ENCODE data around the gene SPAG17. TPM values are rescaled to one million over a fixed set of nuclear protein-coding genes. Genes with fewer than 3 reads are reported as not detected.

The SPAG17 gene
- total and polyA plus RNA-seq, 2 experiments from 2014 or later: 0.42 to 1.2 TPM

DNA sequence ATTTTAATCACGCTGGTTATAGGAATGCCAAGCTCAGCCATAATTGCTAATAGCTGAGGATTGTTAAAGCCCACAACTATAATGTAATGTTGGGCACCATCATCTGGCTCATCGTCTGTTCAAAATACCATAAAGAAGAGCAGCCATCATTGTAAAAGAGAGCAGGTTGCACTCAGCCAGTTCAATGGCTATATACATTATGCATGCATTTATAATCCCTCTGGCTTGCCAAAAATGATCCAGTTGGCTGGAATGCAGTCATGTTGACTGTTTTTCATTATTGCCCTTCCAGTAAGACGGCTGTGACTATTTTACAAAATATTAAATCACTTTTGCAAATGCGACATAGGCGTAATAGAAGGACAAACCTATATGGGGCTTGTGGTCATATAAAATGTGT is 85.3 kb downstream of the SPAG17 start:
- Histone ChIP-seq H3K36me3 (no peaks in the 10 kb centered on the region), H3K9me3 (ENCODE audit: low read depth) (no peaks in the 10 kb centered on the region), H3K4me1 (ENCODE audit: low read depth) (no peaks in the 10 kb centered on the region), H3K4me3 (no peak overlapping the region), H3K27me3 (no peaks in the 10 kb centered on the region), H3K27ac (no peak overlapping the region)
- DNase-seq (ENCODE audit: low read depth in 1 of 2, low spot score in 1 of 2): no peak
- TF ChIP-seq, protein P1, sequence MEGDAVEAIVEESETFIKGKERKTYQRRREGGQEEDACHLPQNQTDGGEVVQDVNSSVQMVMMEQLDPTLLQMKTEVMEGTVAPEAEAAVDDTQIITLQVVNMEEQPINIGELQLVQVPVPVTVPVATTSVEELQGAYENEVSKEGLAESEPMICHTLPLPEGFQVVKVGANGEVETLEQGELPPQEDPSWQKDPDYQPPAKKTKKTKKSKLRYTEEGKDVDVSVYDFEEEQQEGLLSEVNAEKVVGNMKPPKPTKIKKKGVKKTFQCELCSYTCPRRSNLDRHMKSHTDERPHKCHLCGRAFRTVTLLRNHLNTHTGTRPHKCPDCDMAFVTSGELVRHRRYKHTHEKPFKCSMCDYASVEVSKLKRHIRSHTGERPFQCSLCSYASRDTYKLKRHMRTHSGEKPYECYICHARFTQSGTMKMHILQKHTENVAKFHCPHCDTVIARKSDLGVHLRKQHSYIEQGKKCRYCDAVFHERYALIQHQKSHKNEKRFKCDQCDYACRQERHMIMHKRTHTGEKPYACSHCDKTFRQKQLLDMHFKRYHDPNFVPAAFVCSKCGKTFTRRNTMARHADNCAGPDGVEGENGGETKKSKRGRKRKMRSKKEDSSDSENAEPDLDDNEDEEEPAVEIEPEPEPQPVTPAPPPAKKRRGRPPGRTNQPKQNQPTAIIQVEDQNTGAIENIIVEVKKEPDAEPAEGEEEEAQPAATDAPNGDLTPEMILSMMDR (IDR thresholded peaks at IDR 0.05; ENCODE audit: low read depth, low read length): no peak

DNA sequence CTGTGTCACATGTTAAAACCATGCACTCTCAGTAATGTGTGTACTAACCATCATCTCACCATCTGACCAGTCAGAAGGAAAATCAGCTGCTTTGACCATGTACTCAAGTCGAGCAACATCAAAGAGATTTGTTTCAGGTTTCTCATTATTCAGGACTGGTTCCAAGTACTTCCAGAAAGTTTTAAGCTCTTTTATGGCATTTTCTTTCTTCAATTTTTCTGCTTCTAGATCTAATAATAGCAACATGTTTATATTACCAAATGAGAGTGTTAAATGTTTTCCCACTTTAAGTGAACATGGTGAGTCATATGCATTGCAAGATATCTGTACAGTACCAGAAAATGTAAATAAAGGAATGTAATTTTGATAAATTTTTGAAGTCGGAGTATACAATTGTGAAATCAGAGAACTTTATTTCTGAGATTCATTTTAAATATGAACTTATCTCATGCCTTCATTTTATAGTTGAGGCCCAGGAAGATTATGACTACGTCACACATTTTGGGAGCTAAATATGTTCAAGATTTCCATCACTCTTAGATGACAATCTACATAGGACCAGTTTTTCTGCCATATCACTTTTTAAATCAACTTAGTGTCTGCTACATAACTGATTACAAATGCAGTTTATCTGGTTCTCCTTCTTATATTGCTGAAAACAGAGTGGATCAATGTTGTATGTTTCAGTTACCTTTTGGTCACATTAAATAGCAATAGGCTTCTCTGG is 87.2 kb downstream of the SPAG17 start:
- H3K27me3 ChIP-seq: peaks cover 2% of the 10 kb centered on the region
- TF ChIP-seq, protein P1 (IDR thresholded peaks at IDR 0.05; ENCODE audit: low read depth, low read length): no peak
- H3K9me3 ChIP-seq (ENCODE audit: low read depth): no peaks in the 10 kb centered on the region
- no peaks in the 10 kb centered on the region for H3K4me1 ChIP-seq (ENCODE audit: low read depth)
- H3K27ac ChIP-seq: no peak overlapping the region
- DNase-seq (ENCODE audit: low read depth in 1 of 2, low spot score in 1 of 2): no peak
- no peak overlapping the region for H3K4me3 ChIP-seq
- no peaks in the 10 kb centered on the region for H3K36me3 ChIP-seq

DNA sequence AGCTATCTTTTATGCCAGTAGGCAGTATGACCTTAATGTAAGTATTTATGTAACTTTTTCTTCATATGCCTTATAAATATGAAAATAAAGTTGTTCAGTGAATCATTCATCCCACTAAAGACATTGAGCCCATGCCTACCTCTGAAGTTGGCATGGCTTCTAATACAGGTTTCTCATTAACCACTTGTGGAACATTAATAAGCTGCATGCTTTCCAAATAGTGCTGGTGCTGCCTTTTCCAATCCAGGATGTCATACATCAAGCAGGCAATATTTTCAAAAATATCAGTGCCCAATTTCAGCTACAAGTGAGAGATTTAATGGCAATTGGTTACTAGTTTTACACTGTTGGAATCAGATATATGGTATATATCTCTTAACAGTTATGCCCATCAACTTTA is 92.0 kb downstream of the SPAG17 start:
- Histone ChIP-seq H3K27me3 (peaks cover 2% of the 10 kb centered on the region), H3K27ac (no peak overlapping the region), H3K4me3 (no peak overlapping the region), H3K36me3 (no peaks in the 10 kb centered on the region), H3K4me1 (ENCODE audit: low read depth) (no peaks in the 10 kb centered on the region), H3K9me3 (ENCODE audit: low read depth) (no peaks in the 10 kb centered on the region)
- DNase-seq (ENCODE audit: low read depth in 1 of 2, low spot score in 1 of 2): no peak
- TF ChIP-seq, protein P1 (IDR thresholded peaks at IDR 0.05; ENCODE audit: low read depth, low read length): no peak

DNA sequence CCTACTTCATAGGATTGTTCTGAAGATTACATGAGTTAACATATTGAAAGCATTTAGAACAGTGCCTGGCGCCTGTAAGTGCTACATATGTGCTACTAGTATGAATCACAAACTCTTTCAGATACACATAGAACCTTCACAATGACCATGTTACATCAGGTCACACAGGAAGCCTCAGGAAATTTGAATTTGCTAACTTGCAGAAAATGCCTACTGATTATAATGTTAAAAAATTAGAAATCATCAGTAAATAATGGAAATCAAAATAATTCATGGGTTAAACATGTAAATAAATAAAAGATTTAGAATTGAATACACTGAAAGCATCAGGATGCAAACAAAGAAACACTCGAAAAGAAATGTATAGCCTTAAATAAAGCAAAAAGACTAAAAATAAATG is 94.9 kb downstream of the SPAG17 start:
- DNase-seq (ENCODE audit: low read depth in 1 of 2, low spot score in 1 of 2): no peak
- no peak overlapping the region for H3K4me3 ChIP-seq
- no peaks in the 10 kb centered on the region for H3K9me3 ChIP-seq (ENCODE audit: low read depth)

DNA sequence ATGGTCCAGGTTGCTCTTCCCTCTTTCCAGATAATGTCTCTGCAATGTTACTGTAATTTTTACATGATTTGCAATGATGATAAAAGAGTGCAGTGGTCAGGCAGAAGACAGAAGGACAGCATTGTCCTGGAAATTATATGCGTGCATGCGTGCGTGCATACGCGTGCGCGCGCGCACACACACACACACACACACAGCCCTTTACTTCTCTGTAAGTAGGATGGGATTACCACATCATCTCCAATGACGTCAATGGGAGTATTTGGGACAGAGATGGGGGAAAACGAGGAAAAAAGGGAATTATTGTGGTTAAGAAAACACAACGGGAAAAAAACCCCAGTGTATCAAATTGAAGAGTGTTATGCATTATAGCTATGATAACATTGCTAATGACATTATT is 99.7 kb downstream of the SPAG17 start:
- Histone ChIP-seq H3K4me3 (no peak overlapping the region), H3K9me3 (ENCODE audit: low read depth) (no peaks in the 10 kb centered on the region), H3K36me3 (no peaks in the 10 kb centered on the region), H3K4me1 (ENCODE audit: low read depth) (no peaks in the 10 kb centered on the region), H3K27me3 (no peaks in the 10 kb centered on the region), H3K27ac (no peak overlapping the region)
- DNase-seq (ENCODE audit: low read depth in 1 of 2, low spot score in 1 of 2): no peak
- TF ChIP-seq, protein P1 (IDR thresholded peaks at IDR 0.05; ENCODE audit: low read depth, low read length): no peak

More for the DNA sequence above, 94.9 kb downstream of the SPAG17 start:
- TF ChIP-seq, protein P1 (IDR thresholded peaks at IDR 0.05; ENCODE audit: low read depth, low read length): no peak
- Histone ChIP-seq H3K27me3 (peaks cover 2% of the 10 kb centered on the region), H3K36me3 (no peaks in the 10 kb centered on the region), H3K27ac (no peak overlapping the region), H3K4me1 (ENCODE audit: low read depth) (no peaks in the 10 kb centered on the region)
